Type B pancreatic cell (in vitro differentiated cells): ENCODE data around the gene OR8U1. TPM values are rescaled to one million over a fixed set of nuclear protein-coding genes. Genes with fewer than 3 reads are reported as not detected.
A peak's percentile ranks its signal among the peaks of the same experiment; 100 is the strongest.

Source experiments
- DNase-seq: peaks from one replicate; pipeline ENCODE4 v3.0.0; 2021; ENCODE audit warnings: mixed read lengths; ENCODE audit not compliant: unreplicated experiment; ENCODE audit errors: extremely low spot score
- H3K27ac Mint-ChIP-seq: 2 replicates; pipeline ENCODE4 v1.8.0; 2021; ENCODE audit warnings: mild to moderate bottlenecking, mixed read lengths
- H3K27me3 Mint-ChIP-seq: 2 replicates; pipeline ENCODE4 v1.8.0; 2021; ENCODE audit warnings: mixed read lengths
- H3K36me3 Mint-ChIP-seq: 2 replicates; pipeline ENCODE4 v1.8.0; 2021; ENCODE audit warnings: mixed read lengths
- H3K4me1 Mint-ChIP-seq: one replicate; pipeline ENCODE4 v1.8.0; 2021; ENCODE audit warnings: mixed read lengths; ENCODE audit not compliant: unreplicated experiment
- H3K4me3 Mint-ChIP-seq: 2 replicates; pipeline ENCODE4 v1.8.0; 2021; ENCODE audit warnings: mild to moderate bottlenecking, mixed read lengths
- H3K9me3 Mint-ChIP-seq: 2 replicates; pipeline ENCODE4 v1.8.0; 2021; ENCODE audit warnings: mixed read lengths
- long read RNA-seq: library from polyadenylated mRNA; unstranded; transcript quantifications from one replicate; pipeline ENCODE4 v2.0.0, GENCODE V29; 2020
- total RNA-seq: library from RNA; stranded (reverse); gene quantifications from 2 replicates; pipeline ENCODE4 v1.2.1, GENCODE V29; 2021; ENCODE audit warnings: low replicate concordance
- TF ChIP-seq, protein P1 (sequence below): fragments of 200-600 bp; sonication (generic); conservative IDR thresholded peaks from 2 replicates; pipeline ENCODE4 v1.5.0; 2021; ENCODE audit warnings: antibody characterized with exemption, mild to moderate bottlenecking

Gene OR8U1
- not detected in 2 replicates for total RNA-seq
- long read RNA-seq: 0 reads

DNA sequence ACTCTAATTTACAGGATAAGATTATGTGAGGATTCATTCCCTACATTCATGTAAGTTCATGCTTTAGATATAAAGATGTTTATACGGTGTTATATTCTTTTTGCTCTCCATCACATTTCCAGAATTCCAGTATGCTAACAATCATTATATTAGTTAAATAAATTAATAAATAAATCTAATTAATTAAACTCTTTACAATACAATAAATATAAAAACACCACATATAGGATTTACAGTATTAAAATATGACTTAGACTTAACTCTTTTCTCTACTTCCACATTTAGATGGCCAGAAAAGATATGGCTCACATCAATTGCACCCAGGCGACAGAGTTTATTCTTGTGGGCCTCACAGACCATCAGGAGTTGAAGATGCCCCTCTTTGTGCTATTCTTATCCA, at the start of gene OR8U1:
OR8U1 (plus strand) TSS at position 301 of the 400 bp plus-strand sequence; CDS start at position 301, 0 bp downstream.
- Mint-ChIP-seq H3K27me3 (no peaks in the 10 kb centered on the region), H3K27ac (no peak within 1 kb of the TSS), H3K36me3 (no peaks in the 10 kb centered on the region), H3K4me3 (no peak within 1 kb of the TSS), H3K4me1 (no peaks in the 10 kb centered on the region), H3K9me3 (no peaks in the 10 kb centered on the region)
- TF ChIP-seq, protein P1, sequence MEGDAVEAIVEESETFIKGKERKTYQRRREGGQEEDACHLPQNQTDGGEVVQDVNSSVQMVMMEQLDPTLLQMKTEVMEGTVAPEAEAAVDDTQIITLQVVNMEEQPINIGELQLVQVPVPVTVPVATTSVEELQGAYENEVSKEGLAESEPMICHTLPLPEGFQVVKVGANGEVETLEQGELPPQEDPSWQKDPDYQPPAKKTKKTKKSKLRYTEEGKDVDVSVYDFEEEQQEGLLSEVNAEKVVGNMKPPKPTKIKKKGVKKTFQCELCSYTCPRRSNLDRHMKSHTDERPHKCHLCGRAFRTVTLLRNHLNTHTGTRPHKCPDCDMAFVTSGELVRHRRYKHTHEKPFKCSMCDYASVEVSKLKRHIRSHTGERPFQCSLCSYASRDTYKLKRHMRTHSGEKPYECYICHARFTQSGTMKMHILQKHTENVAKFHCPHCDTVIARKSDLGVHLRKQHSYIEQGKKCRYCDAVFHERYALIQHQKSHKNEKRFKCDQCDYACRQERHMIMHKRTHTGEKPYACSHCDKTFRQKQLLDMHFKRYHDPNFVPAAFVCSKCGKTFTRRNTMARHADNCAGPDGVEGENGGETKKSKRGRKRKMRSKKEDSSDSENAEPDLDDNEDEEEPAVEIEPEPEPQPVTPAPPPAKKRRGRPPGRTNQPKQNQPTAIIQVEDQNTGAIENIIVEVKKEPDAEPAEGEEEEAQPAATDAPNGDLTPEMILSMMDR: no peak
- DNase-seq: no peak

DNA sequence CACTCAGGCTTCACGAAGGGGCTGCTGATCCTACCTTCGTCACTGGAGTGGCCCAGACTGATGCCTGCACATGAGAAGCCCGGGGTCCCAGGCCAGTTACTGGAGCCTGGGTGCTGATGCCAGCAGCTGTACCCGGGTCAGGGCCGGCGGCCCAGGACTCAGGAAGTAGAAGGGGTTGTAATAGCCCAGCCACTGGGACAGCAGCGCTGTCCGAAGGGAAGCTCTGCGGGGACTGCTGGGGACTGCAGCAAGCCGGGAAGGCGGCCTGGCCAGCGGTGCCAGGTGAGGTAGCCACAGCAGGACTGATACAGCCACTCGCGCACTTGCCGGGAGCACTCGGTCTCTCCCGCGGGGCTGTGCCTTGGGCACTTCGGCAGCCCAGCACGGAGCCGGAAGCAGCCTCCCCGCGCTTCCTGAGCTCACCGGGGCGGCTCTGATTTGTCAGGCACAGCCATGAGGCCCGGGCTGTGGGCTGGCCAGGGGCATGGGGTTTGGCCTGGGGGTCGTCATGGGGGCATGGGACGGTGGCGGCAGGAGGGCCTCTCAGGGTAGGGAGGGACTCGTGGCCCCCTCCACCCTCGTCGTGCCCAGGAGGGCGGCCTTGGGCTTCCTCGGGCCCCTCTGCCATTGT, 43.4 kb upstream of the OR8U1 start:
- DNase-seq: peak; percentile 64
- Mint-ChIP-seq H3K27me3 (no peaks in the 10 kb centered on the region), H3K4me1 (no peaks in the 10 kb centered on the region), H3K27ac (no peak overlapping the region), H3K4me3 (no peak overlapping the region), H3K36me3 (no peaks in the 10 kb centered on the region), H3K9me3 (no peaks in the 10 kb centered on the region)
- TF ChIP-seq, protein P1: no peak

DNA sequence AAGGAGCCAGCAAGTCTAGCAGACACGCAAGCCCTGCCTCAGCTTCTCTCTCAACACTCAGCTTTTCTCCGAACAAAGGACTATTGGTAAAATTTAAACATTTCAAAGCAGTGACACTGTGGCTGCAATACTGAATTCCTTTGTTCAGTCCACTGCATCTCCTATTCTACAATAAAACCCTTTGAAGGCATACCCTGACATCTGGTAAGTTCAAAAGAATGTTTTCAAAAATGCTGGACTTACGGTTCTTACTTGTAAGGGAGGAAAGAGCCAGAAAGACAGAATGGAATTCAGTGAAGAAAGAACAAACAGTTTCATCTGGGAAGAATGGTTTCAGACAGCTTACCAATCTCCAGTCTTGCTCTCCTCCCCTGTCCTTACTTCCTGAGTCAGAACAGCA, 42.3 kb upstream of the OR8U1 start:
- TF ChIP-seq, protein P1: no peak
- Mint-ChIP-seq H3K27ac (no peak overlapping the region), H3K36me3 (no peaks in the 10 kb centered on the region), H3K4me3 (no peak overlapping the region), H3K4me1 (no peaks in the 10 kb centered on the region), H3K9me3 (no peaks in the 10 kb centered on the region), H3K27me3 (no peaks in the 10 kb centered on the region)
- no peak for DNase-seq

DNA sequence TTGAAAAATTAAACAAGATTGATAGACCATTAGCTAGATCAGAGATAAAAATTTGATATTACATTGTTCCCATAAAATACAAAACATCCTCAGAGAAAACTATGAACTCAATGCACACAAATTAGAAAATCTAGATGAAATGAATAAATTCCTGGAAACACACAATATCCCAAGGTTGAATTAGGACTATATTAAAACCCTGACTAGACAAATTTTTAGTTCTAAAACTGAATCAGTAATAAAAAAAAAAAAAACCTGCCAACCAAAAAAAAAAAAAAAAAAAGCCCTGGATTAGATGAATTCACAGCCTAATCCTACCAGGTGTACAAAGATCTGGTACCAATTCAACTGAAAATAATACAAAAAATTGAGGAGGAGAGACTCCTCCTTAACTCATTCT, 35.1 kb upstream of the OR8U1 start:
- TF ChIP-seq, protein P1: no peak
- no peak for DNase-seq
- Mint-ChIP-seq H3K27me3 (no peaks in the 10 kb centered on the region), H3K9me3 (no peaks in the 10 kb centered on the region), H3K36me3 (no peaks in the 10 kb centered on the region), H3K4me3 (no peak overlapping the region), H3K4me1 (no peaks in the 10 kb centered on the region), H3K27ac (no peak overlapping the region)

DNA sequence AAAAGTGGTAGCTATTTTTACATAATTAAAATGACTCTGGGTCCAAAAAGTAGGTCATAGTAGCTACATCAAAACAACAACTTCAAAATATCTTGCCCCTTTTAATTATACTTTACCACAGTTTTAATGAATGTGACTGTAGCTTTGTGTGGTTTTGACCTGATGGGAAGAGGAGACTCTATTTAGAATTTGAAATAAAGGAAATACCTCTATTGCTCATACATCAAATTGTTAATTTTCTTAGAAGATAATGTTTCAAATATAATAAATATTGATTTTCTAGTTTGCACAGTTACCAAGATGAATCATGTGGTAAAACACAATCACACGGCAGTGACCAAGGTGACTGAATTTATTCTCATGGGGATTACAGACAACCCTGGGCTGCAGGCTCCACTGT, 29.7 kb upstream of the OR8U1 start, which contains the start of gene OR8K1:
OR8K1 (plus strand) TSS at position 301 of the 400 bp plus-strand sequence; CDS start at position 301, 0 bp downstream.
- Mint-ChIP-seq H3K9me3 (no peaks in the 10 kb centered on the region), H3K4me3 (no peak within 1 kb of the TSS), H3K27me3 (no peaks in the 10 kb centered on the region), H3K27ac (no peak within 1 kb of the TSS), H3K4me1 (no peaks in the 10 kb centered on the region), H3K36me3 (no peaks in the 10 kb centered on the region)
- DNase-seq: no peak
- TF ChIP-seq, protein P1: no peak
